Fibroblast of skin of abdomen (primary cell): ENCODE results near the gene CASZ1.
A peak's percentile ranks its signal among the peaks of the same experiment; 100 is the strongest.

Source experiments
- DNase-seq: peaks from one replicate; pipeline ENCODE4 v3.0.0-alpha.2; 2013

Gene CASZ1

GRCh38 chr1:10684221-10684620 is 112.2 kb downstream of the CASZ1 start:
- no peak for DNase-seq

GRCh38 chr1:10682449-10683309 is 113.8 kb downstream of the CASZ1 start:
- DNase-seq: no peak

- no peak for DNase-seq
Measured at GRCh38 chr1:10682108-10682445, 114.4 kb downstream of the CASZ1 start.

- DNase-seq: no peak
Measured at GRCh38 chr1:10681296-10682107, 114.9 kb downstream of the CASZ1 start.

- no peak for DNase-seq
Measured at GRCh38 chr1:10680487-10680886, 116.0 kb downstream of the CASZ1 start.

- peak; percentile 66 for DNase-seq
Measured at GRCh38 chr1:10679496-10680220, 116.8 kb downstream of the CASZ1 start.

GRCh38 chr1:10678852-10679251 is 117.6 kb downstream of the CASZ1 start:
- DNase-seq: no peak

- no peak for DNase-seq
Measured at GRCh38 chr1:10678402-10678801, 118.0 kb downstream of the CASZ1 start.

- no peak for DNase-seq
Measured at GRCh38 chr1:10677491-10678391, 118.7 kb downstream of the CASZ1 start.

GRCh38 chr1:10676963-10677362 is 119.5 kb downstream of the CASZ1 start:
- no peak for DNase-seq

- DNase-seq: no peak
Measured at GRCh38 chr1:10675813-10676212, 120.6 kb downstream of the CASZ1 start.

- no peak for DNase-seq
Measured at GRCh38 chr1:10674700-10675609, 121.5 kb downstream of the CASZ1 start.

GRCh38 chr1:10674222-10674621 is 122.2 kb downstream of the CASZ1 start:
- no peak for DNase-seq

- DNase-seq: no peak
Measured at GRCh38 chr1:10673109-10673711, 123.2 kb downstream of the CASZ1 start.

- DNase-seq: no peak
Measured at GRCh38 chr1:10672343-10673050, 123.9 kb downstream of the CASZ1 start.

GRCh38 chr1:10671622-10672342 is 124.7 kb downstream of the CASZ1 start:
- no peak for DNase-seq

- DNase-seq: no peak
Measured at GRCh38 chr1:10671090-10671489, 125.4 kb downstream of the CASZ1 start.

- no peak for DNase-seq
Measured at GRCh38 chr1:10670190-10670589, 126.3 kb downstream of the CASZ1 start.

- no peak for DNase-seq
Measured at GRCh38 chr1:10669570-10669969, 126.9 kb downstream of the CASZ1 start.
